A549 (cell line): Measurements from ENCODE around the gene TSPAN14. TPM values are rescaled to one million over a fixed set of nuclear protein-coding genes. Genes with fewer than 3 reads are reported as not detected.

Source experiments
- ATAC-seq, 2 experiments: fragments of 200-7000 bp in 1 of 2; fragments of >200 bp in 1 of 2; cut with Nextera tagmentation in 1 of 2; cut with Tn5 transposase in 1 of 2; 3 replicates each; pipeline versions ENCODE4 v1.8.0 to v1.9.1; 2018 to 2020; ENCODE audit warnings: mild to moderate bottlenecking in 1 of 2, moderate library complexity in 1 of 2
- CTCF ChIA-PET: fragments of 300-600 bp; sonication (Branson Sonifier 250); formaldehyde crosslinking; extraction: SDS; loops from one replicate; lab custom pipeline; 2021; ENCODE audit warnings: antibody characterized with exemption, inconsistent platforms; lab: Yijun Ruan, JAX
- POLR2A ChIA-PET: fragments of 350-600 bp; formaldehyde crosslinking; extraction: SDS; loops from one replicate; lab custom pipeline; 2021; ENCODE audit warnings: antibody characterized with exemption, inconsistent platforms; lab: Yijun Ruan, JAX
- DNase-seq, 2 experiments: peaks; one replicate each; pipeline versions ENCODE4 v3.0.0 to v3.0.0-alpha.2; 2011 to 2016; ENCODE audit warnings: low read depth in 1 of 2, low spot score in 1 of 2
- FAIRE-seq: peaks from 2 replicates; lab custom pipeline; 2011; peaks lifted over from hg19 to GRCh38; lab: Jason Lieb, UNC
- H3K27ac ChIP-seq, 2 experiments: fragments of >200 bp; sonication (Bioruptor Twin); formaldehyde crosslinking; 3 replicates each; pipeline ENCODE4 v1.5.1; 2016 to 2017
- H3K4me1 ChIP-seq: fragments of >200 bp; sonication (Bioruptor Twin); formaldehyde crosslinking; 3 replicates; pipeline ENCODE4 v1.6.1; 2016
- H3K4me2 ChIP-seq: fragments of >200 bp; sonication (Bioruptor Twin); formaldehyde crosslinking; 3 replicates; pipeline ENCODE4 v1.6.1; 2016
- H3K4me3 ChIP-seq: fragments of >200 bp; sonication (Bioruptor Twin); formaldehyde crosslinking; 3 replicates; pipeline ENCODE4 v1.5.1; 2016
- H3K9me3 ChIP-seq: fragments of >200 bp; sonication (Bioruptor Twin); formaldehyde crosslinking; 3 replicates; pipeline ENCODE4 v1.6.1; 2016
- CBX2 ChIP-seq: fragments of 200-600 bp; sonication (generic); IDR thresholded peaks from 2 replicates; pipeline ENCODE4 v1.6.1; 2016; ENCODE audit warnings: low read depth, mild to moderate bottlenecking, borderline replicate concordance
- CBX8 ChIP-seq: fragments of 200-600 bp; sonication (generic); IDR thresholded peaks from 2 replicates; pipeline ENCODE4 v1.6.1; 2016
- FOSL2 ChIP-seq, 2 experiments: fragments of 450-650 bp in 1 of 2; fragments of >200 bp in 1 of 2; sonication (Bioruptor Twin) in 1 of 2; formaldehyde crosslinking; IDR thresholded peaks; 2 replicates each; pipeline versions ENCODE4 v1.5.0 to v1.6.1; 2016 to 2020; ENCODE audit warnings: mild to moderate bottlenecking in 1 of 2, moderate library complexity in 1 of 2
- HDAC2 ChIP-seq: fragments of 200-600 bp; sonication (generic); IDR thresholded peaks from 2 replicates; pipeline ENCODE4 v1.6.1; 2016
- HEYL ChIP-seq: fragments of 250-450 bp; sonication (Bioruptor Pico); IDR thresholded peaks from 2 replicates; pipeline ENCODE4 v1.8.0; 2021; ENCODE audit warnings: mild to moderate bottlenecking, moderate library complexity
- HOXB13 ChIP-seq: fragments of 250-450 bp; sonication (Bioruptor Pico); IDR thresholded peaks from 2 replicates; pipeline ENCODE4 v1.5.0; 2020; ENCODE audit warnings: low read depth, mild to moderate bottlenecking, moderate library complexity
- JUNB ChIP-seq: fragments of >200 bp; sonication (Bioruptor Twin); formaldehyde crosslinking; IDR thresholded peaks from 2 replicates; pipeline ENCODE4 v1.6.1; 2016
- KDM1A ChIP-seq: fragments of 200-600 bp; sonication (generic); IDR thresholded peaks from 2 replicates; pipeline ENCODE4 v1.6.1; 2016; ENCODE audit warnings: low read depth, mild to moderate bottlenecking
- MAX ChIP-seq: IDR thresholded peaks from 2 replicates; pipeline ENCODE4 v1.6.1; 2012
- NFE2L2 ChIP-seq: fragments of 150-350 bp; conservative IDR thresholded peaks from 2 replicates; pipeline ENCODE4 v1.6.1; 2014; ENCODE audit warnings: low read length
- POLR2AphosphoS2 ChIP-seq: conservative IDR thresholded peaks from 2 replicates; pipeline ENCODE4 v1.6.1; 2012; ENCODE audit warnings: low read length, improper control_type of control experiment, inconsistent platforms
- RAD21 ChIP-seq, 2 experiments: fragments of >200 bp in 1 of 2; sonication (Bioruptor Twin) in 1 of 2; formaldehyde crosslinking in 1 of 2; IDR thresholded peaks in 1 of 2; conservative IDR thresholded peaks in 1 of 2; 2 replicates in 1 of 2; 3 replicates in 1 of 2; pipeline ENCODE4 v1.6.1; 2012 to 2018; ENCODE audit warnings: inconsistent platforms in 1 of 2
- RARB ChIP-seq: fragments of 250-450 bp; sonication (Bioruptor Pico); IDR thresholded peaks from 2 replicates; pipeline ENCODE4 v1.8.0; 2021; ENCODE audit warnings: mild to moderate bottlenecking, moderate library complexity
- REST ChIP-seq: fragments of 200-600 bp; sonication (generic); IDR thresholded peaks from 2 replicates; pipeline ENCODE4 v1.6.1; 2016; ENCODE audit warnings: antibody characterized with exemption, mild to moderate bottlenecking, moderate library complexity
- RNF2 ChIP-seq: fragments of 200-600 bp; sonication (generic); IDR thresholded peaks from 2 replicates; pipeline ENCODE4 v1.6.1; 2016; ENCODE audit warnings: low read depth, mild to moderate bottlenecking, antibody characterized with exemption, moderate library complexity, borderline replicate concordance
- TFCP2L1 ChIP-seq: fragments of 250-450 bp; sonication (Bioruptor Pico); IDR thresholded peaks from 2 replicates; pipeline ENCODE4 v1.5.0; 2021; ENCODE audit warnings: mild to moderate bottlenecking
- TP53 ChIP-seq: fragments of 250-450 bp; sonication (Bioruptor Pico); IDR thresholded peaks from 2 replicates; pipeline ENCODE4 v1.5.0; 2021; ENCODE audit warnings: mild to moderate bottlenecking, moderate library complexity
- ZFP36 ChIP-seq: fragments of 450-650 bp; IDR thresholded peaks from 2 replicates; pipeline ENCODE4 v1.6.1; 2014; ENCODE audit warnings: borderline replicate concordance; ENCODE audit not compliant: partially characterized antibody
- ZNF302 ChIP-seq: fragments of 250-450 bp; sonication (Bioruptor Pico); IDR thresholded peaks from 2 replicates; pipeline ENCODE4 v1.9.0; 2021; ENCODE audit warnings: inconsistent platforms, mild to moderate bottlenecking, moderate library complexity
- ZSCAN20 ChIP-seq: fragments of 250-450 bp; sonication (Bioruptor Pico); IDR thresholded peaks from 2 replicates; pipeline ENCODE4 v1.8.0; 2022; ENCODE audit warnings: mild to moderate bottlenecking, moderate library complexity
- WGBS: methylation state at CpG from one replicate; pipeline ENCODE4 v1.1.6; 2017; ENCODE audit errors: missing lambda C conversion rate; 5-methylcytosine and 5-hydroxymethylcytosine counted together
- polyA plus RNA-seq, 4 experiments: library from polyadenylated mRNA; depleted of rRNA in 3 of 4; stranded (reverse); fragments of >200 nt; fragmentation: RNase III in 1 of 4; extraction: RNeasy Plus Mini Kit Qiagen cat#74134 plus additional on column Dnase treatment in 1 of 4; gene quantifications; 2 replicates in 3 of 4; 3 replicates in 1 of 4; pipeline ENCODE4 v1.2.3, GENCODE V29; 2011 to 2017
- TF ChIP-seq, protein P1 (sequence below): fragments of 250-450 bp; sonication (Bioruptor Pico); IDR thresholded peaks from 2 replicates; pipeline ENCODE4 v1.5.0; 2020; ENCODE audit warnings: low read depth, mild to moderate bottlenecking, moderate library complexity

Gene TSPAN14
- polyA plus RNA-seq, 2 of the 4 experiments (the other 2 are of a cell fraction), result 87.0 to 124 TPM

DNA sequence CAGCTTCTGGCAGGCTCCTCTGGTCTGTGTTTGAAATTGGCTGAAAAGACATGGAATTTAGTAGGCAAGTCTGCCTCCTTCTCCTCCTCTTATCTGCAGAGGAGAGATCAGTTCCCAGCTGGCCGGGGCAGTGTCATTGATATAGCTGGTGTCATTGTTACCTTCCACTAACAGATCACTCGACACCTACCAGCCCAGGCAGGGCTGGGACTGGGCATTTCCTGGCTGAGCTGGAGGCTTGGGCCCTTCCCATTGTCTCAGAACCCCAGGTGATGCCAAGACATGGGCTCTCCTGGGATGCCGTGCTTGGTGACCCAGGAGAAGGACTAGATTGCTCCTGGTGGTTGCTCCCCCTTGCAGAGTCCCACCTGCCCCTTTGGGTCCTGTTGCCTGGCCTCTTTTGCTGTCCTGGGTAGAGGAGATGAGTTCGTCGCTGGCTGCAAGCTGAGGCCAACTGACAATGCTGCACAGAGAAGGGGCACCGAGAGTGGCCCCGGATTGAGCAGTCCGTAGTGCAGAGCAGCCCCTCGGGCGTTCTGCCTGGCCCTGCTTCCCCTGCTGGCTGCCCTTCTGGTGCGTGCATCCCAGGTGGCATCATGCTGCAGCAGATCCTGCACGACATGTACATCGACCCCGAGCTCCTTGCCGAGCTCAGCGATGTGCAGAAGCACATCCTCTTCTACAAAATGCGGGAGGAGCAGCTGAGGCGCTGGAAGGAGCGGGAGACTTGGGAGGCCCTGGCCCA, 83.8 kb downstream of the TSPAN14 start, which contains the start of gene SH2D4B:
Gene SH2D4B (plus strand): TSS at position 167 of the 745 bp plus-strand sequence. CDS start 430 bp downstream, at position 597.
- FAIRE-seq (no peak), DNase-seq (no peak), ATAC-seq (no peak)
- peaks cover 9% of the 10 kb centered on the region; the same call in 2 of the 3 replicates for H3K4me1 ChIP-seq
- no peaks in the 10 kb centered on the region for H3K9me3 ChIP-seq
- peak within 1 kb of the TSS; percentile 85 for H3K4me2 ChIP-seq
- POLR2A ChIA-PET, result no interaction called here
- WGBS, result 94% methylated on average over 16 of the region's 19 CpGs
- H3K4me3 ChIP-seq, result peak within 1 kb of the TSS; percentile 56; the same call in 1 of the 3 replicates
- H3K27ac ChIP-seq, result peak within 1 kb of the TSS; percentile 79 to 97; a peak in 4 of 6 replicates
- CTCF ChIA-PET, result interaction anchor here (1.5 to 2.7 kb wide), 4 partner anchors 58 to 131 kb away, joined by 3 to 33 read pairs (median 4); no protein-coding TSS in a partner anchor
- TF ChIP-seq POLR2AphosphoS2 (no peak), HEYL (CRISPR knock-in tag) (no peak), KDM1A (no peak), HOXB13 (CRISPR knock-in tag) (no peak), CBX8 (no peak), FOSL2 (IDR thresholded peaks at IDR 0.05) (no peak), FOSL2 (CRISPR knock-in tag; IDR thresholded peaks at IDR 0.05) (no peak), NFE2L2 (no peak), JUNB (no peak), ZNF302 (CRISPR knock-in tag) (no peak), HDAC2 (no peak), TFCP2L1 (CRISPR knock-in tag) (no peak), ZFP36 (no peak), RNF2 (no peak), ZSCAN20 (no peak), REST (no peak), RAD21 (conservative IDR thresholded peaks at IDR 0.05 in 1 of 2, IDR thresholded peaks at IDR 0.05 in 1 of 2) (no peak), CBX2 (no peak)
- TF ChIP-seq, protein P1, sequence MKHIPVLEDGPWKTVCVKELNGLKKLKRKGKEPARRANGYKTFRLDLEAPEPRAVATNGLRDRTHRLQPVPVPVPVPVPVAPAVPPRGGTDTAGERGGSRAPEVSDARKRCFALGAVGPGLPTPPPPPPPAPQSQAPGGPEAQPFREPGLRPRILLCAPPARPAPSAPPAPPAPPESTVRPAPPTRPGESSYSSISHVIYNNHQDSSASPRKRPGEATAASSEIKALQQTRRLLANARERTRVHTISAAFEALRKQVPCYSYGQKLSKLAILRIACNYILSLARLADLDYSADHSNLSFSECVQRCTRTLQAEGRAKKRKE, result no peak

GRCh38 chr10:80538481-80539185, 84.5 kb downstream of the TSPAN14 start:
- ChIA-PET CTCF (interaction anchor here (1.5 to 2.7 kb wide), 2 partner anchors 58 to 95 kb away, joined by 3 to 33 read pairs; no protein-coding TSS in a partner anchor), POLR2A (no interaction called here)
- ATAC-seq (no peak), FAIRE-seq (no peak), DNase-seq (no peak)
- TF ChIP-seq ZNF302 (CRISPR knock-in tag) (no peak), RARB (CRISPR knock-in tag) (no peak), FOSL2 (IDR thresholded peaks at IDR 0.05) (no peak), FOSL2 (CRISPR knock-in tag; IDR thresholded peaks at IDR 0.05) (no peak), MAX (no peak), TP53 (CRISPR knock-in tag) (no peak), RNF2 (no peak), RAD21 (conservative IDR thresholded peaks at IDR 0.05 in 1 of 2, IDR thresholded peaks at IDR 0.05 in 1 of 2) (no peak)
- Histone ChIP-seq H3K4me1 (peaks cover 7% of the 10 kb centered on the region; the same call in 2 of the 3 replicates), H3K9me3 (no peaks in the 10 kb centered on the region), H3K4me3 (no peak overlapping the region), H3K4me2 (no peak overlapping the region), H3K27ac (no peak overlapping the region)
- 92% methylated on average over 11 of the region's 16 CpGs for WGBS
